ENCODE data around the gene ALAS1. TPM values are rescaled to one million over a fixed set of nuclear protein-coding genes. Genes with fewer than 3 reads are reported as not detected.

ALAS1 gene
- total RNA-seq, 2 donors from 2014 or later: 13.5 to 63.6 TPM

GRCh38 chr3:52218026-52218425, 20.1 kb downstream of the ALAS1 start:
- intact Hi-C loops (cut with DNase I): no loop called here
- H3K36me3 ChIP-seq (replicated peaks in 1 of 2; ENCODE audit: insufficient read depth in 1 of 2, low read depth in 2 of 2): peaks cover 0 to 15% of the 10 kb centered on the region in 2 donors
- ATAC-seq: no peak
- DNase-seq: no peak
- peak overlapping the region in 2 of 4 donors; percentile 83 to 86 for H3K27ac ChIP-seq
- peaks cover 27% of the 10 kb centered on the region for H3K4me1 ChIP-seq
- no peaks in the 10 kb centered on the region for H3K27me3 ChIP-seq
- no peaks in the 10 kb centered on the region for H3K9me3 ChIP-seq
- no peak for TF ChIP-seq POLR2A (IDR thresholded peaks at IDR 0.05)
- 73 to 78% methylated on average over 3 of the region's 3 CpGs for WGBS, 2 donors
- no peak overlapping the region for H3K4me3 ChIP-seq

DNA sequence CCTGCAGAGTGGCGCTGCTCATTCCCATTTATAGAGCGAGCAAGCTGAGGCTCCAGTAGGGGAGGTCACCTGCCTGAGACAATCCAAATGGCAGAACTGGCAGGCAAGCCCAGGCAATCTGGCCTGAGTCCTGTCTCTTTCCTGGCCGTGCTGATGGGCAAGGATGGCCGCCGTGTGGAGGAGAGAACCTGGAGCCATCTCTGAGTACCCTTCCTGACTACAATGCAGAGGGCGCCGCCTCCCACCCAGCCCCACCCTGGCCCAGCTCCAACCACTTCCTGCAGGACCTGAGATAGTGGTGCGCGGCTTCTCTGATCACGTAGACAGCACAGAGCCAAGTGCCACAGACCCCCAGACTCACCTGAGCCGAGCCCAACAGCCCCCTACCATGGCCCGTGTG, 20.5 kb downstream of the ALAS1 start:
- WGBS, 2 donors: 71 to 94% methylated on average over 7 to 12 of the region's 12 CpGs
- H3K36me3 ChIP-seq (replicated peaks in 1 of 2; ENCODE audit: insufficient read depth in 1 of 2, low read depth in 2 of 2): peaks cover 0 to 11% of the 10 kb centered on the region in 2 donors
- H3K9me3 ChIP-seq: no peaks in the 10 kb centered on the region
- peak overlapping the region in 3 of 4 donors; percentile 9 to 86 (median 83) for H3K27ac ChIP-seq
- H3K27me3 ChIP-seq: no peaks in the 10 kb centered on the region
- intact Hi-C loops (cut with DNase I): no loop called here
- H3K4me1 ChIP-seq: peaks cover 27% of the 10 kb centered on the region
- no peak overlapping the region for H3K4me3 ChIP-seq
- no peak for ATAC-seq
- no peak for TF ChIP-seq CTCF (IDR thresholded peaks at IDR 0.05)
- TF ChIP-seq POLR2A (IDR thresholded peaks at IDR 0.05): no peak
- DNase-seq: no peak

GRCh38 chr3:52218937-52219650, 21.1 kb downstream of the ALAS1 start:
- H3K36me3 ChIP-seq (replicated peaks in 1 of 2; ENCODE audit: insufficient read depth in 1 of 2, low read depth in 2 of 2): peaks cover 0 to 6% of the 10 kb centered on the region in 2 donors
- peaks cover 27% of the 10 kb centered on the region for H3K4me1 ChIP-seq
- H3K27ac ChIP-seq: peak overlapping the region in 2 of 4 donors; percentile 9 to 83
- intact Hi-C loops (cut with DNase I): no loop called here
- no peak for ATAC-seq
- no peak for TF ChIP-seq POLR2A (IDR thresholded peaks at IDR 0.05)
- TF ChIP-seq CTCF (IDR thresholded peaks at IDR 0.05): no peak
- DNase-seq: no peak
- H3K9me3 ChIP-seq: no peaks in the 10 kb centered on the region
- no peaks in the 10 kb centered on the region for H3K27me3 ChIP-seq
- no peak overlapping the region for H3K4me3 ChIP-seq
- 53 to 72% methylated on average over 3 to 6 of the region's 6 CpGs for WGBS, 2 donors

- TF ChIP-seq POLR2A (IDR thresholded peaks at IDR 0.05): no peak
- peak; percentile 80 to 93 (median 86) for TF ChIP-seq CTCF (IDR thresholded peaks at IDR 0.05)
- Histone ChIP-seq H3K4me3 (no peak overlapping the region), H3K27ac (no peak overlapping the region), H3K4me1 (peaks cover 27% of the 10 kb centered on the region), H3K27me3 (no peaks in the 10 kb centered on the region), H3K9me3 (no peaks in the 10 kb centered on the region), H3K36me3 (replicated peaks in 1 of 2; ENCODE audit: insufficient read depth in 1 of 2, low read depth in 2 of 2) (no peaks in the 10 kb centered on the region)
- intact Hi-C loops (cut with DNase I): no loop called here
- ATAC-seq (peak; percentile 50), DNase-seq (peak; percentile 81 to 88 (median 83))
- WGBS, 2 donors: 24 to 28% methylated on average over 7 to 9 of the region's 9 CpGs
These were observed 22.5 kb downstream of the ALAS1 start for GRCh38 chr3:52220380-52221026.

DNA sequence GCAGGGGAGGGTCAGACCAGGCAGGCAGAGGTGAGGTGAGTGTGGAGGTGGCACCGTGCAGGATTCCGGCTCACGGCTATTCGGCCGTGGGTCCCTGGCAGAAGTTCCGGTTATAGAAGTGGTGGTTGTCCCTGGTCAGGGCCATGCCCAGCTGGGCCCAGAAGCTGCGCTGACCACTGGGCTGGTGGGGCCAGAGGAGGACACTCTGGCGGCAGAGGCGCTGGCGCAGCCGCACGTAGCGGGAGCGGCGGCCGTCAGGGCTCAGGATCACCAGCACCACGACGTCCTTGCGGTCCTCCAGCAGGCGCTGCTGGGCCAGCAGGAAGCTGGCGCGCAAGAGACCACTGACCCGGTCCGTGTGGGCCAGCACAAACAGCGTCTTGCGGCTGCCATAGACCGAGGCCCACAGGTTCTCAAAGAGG, 23.2 kb downstream of the ALAS1 start:
- DNase-seq (no peak), ATAC-seq (no peak)
- Histone ChIP-seq H3K4me3 (no peak overlapping the region), H3K27ac (no peak overlapping the region), H3K9me3 (no peaks in the 10 kb centered on the region), H3K4me1 (peaks cover 25% of the 10 kb centered on the region), H3K36me3 (replicated peaks in 1 of 2; ENCODE audit: insufficient read depth in 1 of 2, low read depth in 2 of 2) (no peaks in the 10 kb centered on the region), H3K27me3 (no peaks in the 10 kb centered on the region)
- no peak for TF ChIP-seq CTCF (IDR thresholded peaks at IDR 0.05)
- no peak for TF ChIP-seq POLR2A (IDR thresholded peaks at IDR 0.05)
- intact Hi-C loops (cut with DNase I): no loop called here
- 89 to 93% methylated on average over 21 to 26 of the region's 27 CpGs for WGBS, 2 donors

All from body of pancreas (tissue), 4 donors.